ENCODE results near the gene TEAD1. TPM values are rescaled to one million over a fixed set of nuclear protein-coding genes. Genes with fewer than 3 reads are reported as not detected.

TEAD1 gene
- total RNA-seq, 1 donor from 2014 or later: 55.3 TPM

DNA sequence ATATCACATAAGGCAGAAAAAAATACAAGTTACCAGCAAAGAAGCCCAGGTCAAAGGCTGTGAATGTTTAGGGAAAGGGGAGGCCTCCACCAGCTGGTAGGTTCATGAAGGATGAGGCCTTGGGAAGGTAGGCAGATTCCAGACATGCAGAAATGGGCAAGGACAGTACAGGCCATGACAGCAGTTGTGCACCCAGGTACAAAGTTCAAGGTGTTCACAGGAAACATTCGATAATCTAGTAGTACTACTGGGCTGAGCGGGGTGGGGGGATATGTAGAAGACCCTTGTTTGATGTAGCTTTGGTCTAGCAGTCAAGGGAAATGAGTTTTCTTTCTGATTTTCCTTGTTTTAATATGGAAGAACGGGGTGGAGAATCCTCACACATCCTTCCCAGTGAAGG is 182.1 kb downstream of the TEAD1 start:
- no peak overlapping the region for H3K4me3 ChIP-seq (ENCODE audit: low read length in 3 of 3)
- no peaks in the 10 kb centered on the region for H3K27me3 ChIP-seq (ENCODE audit: control insufficient read depth in 3 of 3, insufficient read depth in 3 of 3, low read length in 3 of 3)
- no peaks in the 10 kb centered on the region for H3K36me3 ChIP-seq (ENCODE audit: control insufficient read depth in 3 of 3, insufficient read depth in 3 of 3, low read length in 3 of 3)
- no peaks in the 10 kb centered on the region for H3K9me3 ChIP-seq (ENCODE audit: control insufficient read depth in 3 of 3, low read length in 3 of 3)
- no peak overlapping the region for H3K9ac ChIP-seq (ENCODE audit: low read depth in 1 of 3, low read length in 3 of 3)
- no peak overlapping the region for H3K27ac ChIP-seq (ENCODE audit: low read depth, low read length)
- H3K4me1 ChIP-seq (ENCODE audit: control insufficient read depth in 3 of 3, insufficient read depth in 3 of 3, low read length in 3 of 3): peaks cover 24 to 39% (median 25%) of the 10 kb centered on the region in 3 donors

DNA sequence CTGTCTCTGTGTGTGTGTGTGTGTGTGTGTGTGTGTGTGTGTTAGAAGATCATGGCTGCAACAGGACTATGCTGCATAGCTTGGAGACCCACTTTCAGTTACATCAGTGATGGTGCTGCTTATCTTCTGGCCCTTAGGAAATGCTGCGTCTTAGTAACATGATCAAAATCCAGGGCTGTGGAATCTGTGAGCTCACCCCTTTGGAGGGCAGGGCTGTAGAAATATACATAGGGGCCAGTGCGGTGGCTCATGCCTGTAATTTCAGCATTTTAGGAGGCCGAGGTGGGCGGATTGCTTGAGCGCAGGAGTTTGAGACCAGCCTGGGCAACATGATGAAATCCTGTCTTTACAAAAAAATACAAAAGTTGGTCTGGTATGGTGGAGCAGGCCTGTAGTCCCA is 183.4 kb downstream of the TEAD1 start:
- Histone ChIP-seq H3K9me3 (ENCODE audit: control insufficient read depth in 3 of 3, low read length in 3 of 3) (no peaks in the 10 kb centered on the region), H3K4me1 (ENCODE audit: control insufficient read depth in 3 of 3, insufficient read depth in 3 of 3, low read length in 3 of 3) (peaks cover 25 to 37% (median 27%) of the 10 kb centered on the region in 3 donors), H3K27me3 (ENCODE audit: control insufficient read depth in 3 of 3, insufficient read depth in 3 of 3, low read length in 3 of 3) (no peaks in the 10 kb centered on the region), H3K27ac (ENCODE audit: low read depth, low read length) (no peak overlapping the region), H3K4me3 (ENCODE audit: low read length in 3 of 3) (no peak overlapping the region), H3K36me3 (ENCODE audit: control insufficient read depth in 3 of 3, insufficient read depth in 3 of 3, low read length in 3 of 3) (no peaks in the 10 kb centered on the region), H3K9ac (ENCODE audit: low read depth in 1 of 3, low read length in 3 of 3) (no peak overlapping the region)

DNA sequence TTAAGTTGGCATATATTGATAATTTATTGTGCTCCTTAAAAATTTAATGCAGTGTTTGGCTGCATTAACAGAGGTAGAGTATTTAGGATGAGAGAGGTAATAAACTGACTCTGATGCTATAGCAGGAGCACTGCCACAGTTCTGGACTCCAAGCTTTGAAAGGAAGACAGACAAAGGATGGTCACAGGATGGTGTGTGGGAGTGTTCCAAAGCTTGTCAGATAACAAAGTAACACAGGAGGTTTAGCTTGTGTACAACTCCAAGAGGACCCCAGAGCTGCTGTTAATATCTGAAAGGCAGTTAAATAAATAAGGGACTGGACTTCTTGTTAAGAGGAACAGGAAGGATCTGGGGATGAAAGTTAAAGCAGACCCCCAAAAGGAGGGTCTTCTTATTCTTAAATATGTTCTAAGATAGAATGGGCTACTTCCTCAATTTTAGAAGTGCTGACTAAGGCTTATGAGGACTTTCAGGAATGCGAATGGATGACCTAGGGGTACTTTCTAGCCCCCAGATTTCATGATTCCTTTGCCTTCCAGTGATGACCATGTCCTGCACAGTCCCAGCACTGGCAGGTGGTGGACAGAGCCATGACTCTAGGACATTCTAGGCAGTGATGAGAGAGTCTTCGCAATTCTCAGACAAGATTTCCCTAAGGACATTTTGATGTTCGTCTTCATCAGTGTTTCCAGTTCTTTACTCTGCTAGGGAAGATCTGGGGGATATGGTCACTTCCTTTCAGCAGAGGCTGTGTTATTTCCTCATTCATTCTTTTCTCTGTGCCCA is 185.8 kb downstream of the TEAD1 start:
- no peak overlapping the region for H3K27ac ChIP-seq (ENCODE audit: low read depth, low read length)
- no peak overlapping the region for H3K9ac ChIP-seq (ENCODE audit: low read depth in 1 of 3, low read length in 3 of 3)
- no peak overlapping the region for H3K4me3 ChIP-seq (ENCODE audit: low read length in 3 of 3)
- H3K36me3 ChIP-seq (ENCODE audit: control insufficient read depth in 3 of 3, insufficient read depth in 3 of 3, low read length in 3 of 3): peaks cover 0 to 3% (median 0%) of the 10 kb centered on the region in 3 donors
- no peaks in the 10 kb centered on the region for H3K9me3 ChIP-seq (ENCODE audit: control insufficient read depth in 3 of 3, low read length in 3 of 3)
- H3K27me3 ChIP-seq (ENCODE audit: control insufficient read depth in 3 of 3, insufficient read depth in 3 of 3, low read length in 3 of 3): no peaks in the 10 kb centered on the region
- H3K4me1 ChIP-seq (ENCODE audit: control insufficient read depth in 3 of 3, insufficient read depth in 3 of 3, low read length in 3 of 3): peaks cover 13 to 20% (median 18%) of the 10 kb centered on the region in 3 donors

DNA sequence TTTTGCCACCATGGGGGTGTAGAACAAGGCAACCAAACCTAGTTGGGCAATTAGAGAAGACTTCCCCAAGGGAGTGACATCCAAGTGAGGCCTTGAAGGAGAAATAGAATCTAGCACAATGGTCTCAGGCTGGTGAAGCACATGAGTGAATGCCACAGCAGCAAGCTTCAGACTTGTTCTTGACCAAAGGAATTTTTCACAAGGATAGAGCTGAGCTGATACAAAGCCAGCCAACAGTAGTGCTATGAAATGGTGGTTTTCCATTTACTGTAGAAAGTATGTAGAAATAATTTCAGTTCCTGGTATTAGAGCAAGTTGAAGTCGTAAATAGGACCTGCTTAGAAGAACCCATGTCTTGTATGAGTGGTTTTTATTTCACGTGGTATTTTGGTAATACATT is 186.6 kb downstream of the TEAD1 start:
- Histone ChIP-seq H3K36me3 (ENCODE audit: control insufficient read depth in 3 of 3, insufficient read depth in 3 of 3, low read length in 3 of 3) (peaks cover 0 to 3% (median 0%) of the 10 kb centered on the region in 3 donors), H3K27me3 (ENCODE audit: control insufficient read depth in 3 of 3, insufficient read depth in 3 of 3, low read length in 3 of 3) (no peaks in the 10 kb centered on the region), H3K4me1 (ENCODE audit: control insufficient read depth in 3 of 3, insufficient read depth in 3 of 3, low read length in 3 of 3) (peaks cover 13 to 20% (median 18%) of the 10 kb centered on the region in 3 donors), H3K27ac (ENCODE audit: low read depth, low read length) (no peak overlapping the region), H3K4me3 (ENCODE audit: low read length in 3 of 3) (no peak overlapping the region), H3K9ac (ENCODE audit: low read depth in 1 of 3, low read length in 3 of 3) (no peak overlapping the region), H3K9me3 (ENCODE audit: control insufficient read depth in 3 of 3, low read length in 3 of 3) (no peaks in the 10 kb centered on the region)

DNA sequence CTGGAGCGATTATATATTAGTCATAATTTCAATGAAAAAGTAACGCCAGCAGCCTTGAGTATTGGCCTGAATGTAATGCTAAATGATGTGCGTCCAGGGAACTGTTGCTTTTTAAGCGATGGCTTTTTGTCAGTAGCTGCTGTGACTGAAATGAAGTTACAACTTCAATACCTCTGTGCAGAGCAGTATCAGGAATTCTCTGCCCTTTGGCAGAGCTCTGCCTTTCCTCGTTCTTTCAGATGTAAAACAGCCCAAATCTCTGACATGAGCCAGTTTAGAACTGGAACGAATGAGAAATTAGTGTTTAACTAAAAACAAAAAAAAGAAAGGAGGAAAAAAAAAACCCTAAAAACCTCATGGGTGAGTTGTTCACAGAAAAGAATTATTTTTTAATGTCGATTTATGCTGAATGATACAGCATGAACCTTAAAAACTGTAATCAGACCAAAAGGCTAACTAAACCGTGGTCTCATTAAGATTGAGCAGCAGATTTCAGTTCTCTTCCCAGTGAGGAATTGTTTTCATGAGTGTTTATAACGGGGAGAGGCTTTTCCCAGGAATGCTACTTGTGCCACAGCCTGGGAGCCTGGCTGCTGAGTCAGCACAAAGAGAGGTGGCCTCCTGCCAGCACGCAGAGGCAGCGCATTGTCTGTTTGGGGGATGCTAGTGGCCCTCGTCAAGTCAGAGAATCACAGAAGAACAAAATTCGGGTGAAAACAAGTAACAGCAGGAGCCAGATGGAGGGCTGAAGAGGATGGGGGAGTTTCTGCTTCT is 188.7 kb downstream of the TEAD1 start:
- H3K4me1 ChIP-seq (ENCODE audit: control insufficient read depth in 3 of 3, insufficient read depth in 3 of 3, low read length in 3 of 3): peaks cover 12 to 19% (median 18%) of the 10 kb centered on the region in 3 donors
- H3K9me3 ChIP-seq (ENCODE audit: control insufficient read depth in 3 of 3, low read length in 3 of 3): no peaks in the 10 kb centered on the region
- H3K27me3 ChIP-seq (ENCODE audit: control insufficient read depth in 3 of 3, insufficient read depth in 3 of 3, low read length in 3 of 3): no peaks in the 10 kb centered on the region
- peak overlapping the region in 1 of 3 donors; percentile 9 for H3K9ac ChIP-seq (ENCODE audit: low read depth in 1 of 3, low read length in 3 of 3)
- peaks cover 0 to 3% (median 0%) of the 10 kb centered on the region in 3 donors for H3K36me3 ChIP-seq (ENCODE audit: control insufficient read depth in 3 of 3, insufficient read depth in 3 of 3, low read length in 3 of 3)
- H3K27ac ChIP-seq (ENCODE audit: low read depth, low read length): no peak overlapping the region
- H3K4me3 ChIP-seq (ENCODE audit: low read length in 3 of 3): no peak overlapping the region

DNA sequence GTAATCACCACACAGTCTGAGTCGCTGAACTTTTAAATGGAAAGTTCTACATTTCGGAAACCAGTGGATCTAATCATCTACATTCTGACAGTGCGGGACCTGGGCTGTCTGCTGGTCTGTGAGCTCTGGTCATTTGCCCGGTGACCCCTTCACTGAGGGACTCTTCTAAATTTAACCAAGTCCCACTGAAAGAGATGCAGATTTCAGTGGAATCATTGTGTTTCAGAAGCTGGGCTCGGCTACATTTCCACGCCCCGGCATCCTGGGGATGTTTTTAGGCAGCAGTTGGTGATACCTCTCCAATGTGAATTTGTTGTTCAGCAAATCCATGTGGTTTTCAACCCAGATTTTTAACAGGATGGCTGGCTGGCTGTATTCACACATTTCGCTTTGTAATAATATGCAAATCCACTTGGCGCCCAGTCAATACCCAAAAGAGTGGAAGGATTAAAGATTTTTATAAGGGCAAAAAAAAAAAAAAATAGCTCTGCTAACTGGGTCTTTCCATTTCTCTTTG is 189.4 kb downstream of the TEAD1 start:
- Histone ChIP-seq H3K27ac (ENCODE audit: low read depth, low read length) (no peak overlapping the region), H3K9ac (ENCODE audit: low read depth in 1 of 3, low read length in 3 of 3) (no peak overlapping the region)

DNA sequence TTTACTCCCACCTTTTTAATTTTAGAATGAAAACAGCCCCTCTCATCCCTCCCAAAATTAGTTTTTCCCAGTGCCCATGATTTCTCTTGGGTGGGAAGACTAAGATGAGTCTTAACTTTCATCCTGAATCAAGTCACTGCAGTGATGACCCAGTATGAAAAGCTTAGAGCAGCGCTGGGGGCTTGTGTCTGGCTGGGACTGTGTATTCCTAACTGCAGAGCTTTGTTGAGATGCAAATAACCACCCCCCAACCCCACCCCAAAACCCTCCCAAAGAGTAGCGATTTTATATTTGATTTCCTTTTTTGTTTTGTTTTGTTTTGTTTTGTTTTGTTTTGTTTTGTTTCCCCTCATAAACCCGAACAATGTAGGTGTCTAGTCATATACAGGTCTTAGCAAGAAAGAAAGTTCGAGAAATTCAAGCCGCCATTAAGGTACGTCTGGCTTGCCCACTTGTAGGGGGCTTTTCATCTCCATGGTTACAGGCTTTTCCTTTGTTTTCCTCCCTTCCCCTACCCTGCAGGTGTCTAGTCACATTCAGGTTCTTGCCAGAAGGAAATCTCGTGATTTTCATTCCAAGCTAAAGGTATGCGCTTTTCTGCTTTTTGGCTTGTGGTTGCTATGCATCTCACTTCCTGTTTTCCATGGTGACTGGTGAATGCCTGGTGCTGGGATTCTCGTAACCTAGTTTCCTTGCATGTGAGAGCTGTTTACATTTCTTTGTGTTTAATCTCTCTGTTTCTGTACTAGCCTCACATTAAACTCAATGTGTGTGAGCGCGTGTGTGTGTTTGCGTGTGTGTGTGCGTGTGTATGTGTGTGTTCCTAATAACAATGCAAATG is 190.3 kb downstream of the TEAD1 start:
- no peaks in the 10 kb centered on the region for H3K27me3 ChIP-seq (ENCODE audit: control insufficient read depth in 3 of 3, insufficient read depth in 3 of 3, low read length in 3 of 3)
- no peaks in the 10 kb centered on the region for H3K9me3 ChIP-seq (ENCODE audit: control insufficient read depth in 3 of 3, low read length in 3 of 3)
- no peak overlapping the region for H3K4me3 ChIP-seq (ENCODE audit: low read length in 3 of 3)
- no peak overlapping the region for H3K27ac ChIP-seq (ENCODE audit: low read depth, low read length)
- peaks cover 12 to 21% (median 21%) of the 10 kb centered on the region in 3 donors for H3K4me1 ChIP-seq (ENCODE audit: control insufficient read depth in 3 of 3, insufficient read depth in 3 of 3, low read length in 3 of 3)
- H3K9ac ChIP-seq (ENCODE audit: low read depth in 1 of 3, low read length in 3 of 3): no peak overlapping the region
- peaks cover 0 to 3% (median 0%) of the 10 kb centered on the region in 3 donors for H3K36me3 ChIP-seq (ENCODE audit: control insufficient read depth in 3 of 3, insufficient read depth in 3 of 3, low read length in 3 of 3)

More for the DNA sequence above, 189.4 kb downstream of the TEAD1 start:
- Histone ChIP-seq H3K4me1 (ENCODE audit: control insufficient read depth in 3 of 3, insufficient read depth in 3 of 3, low read length in 3 of 3) (peaks cover 12 to 21% (median 21%) of the 10 kb centered on the region in 3 donors), H3K36me3 (ENCODE audit: control insufficient read depth in 3 of 3, insufficient read depth in 3 of 3, low read length in 3 of 3) (peaks cover 0 to 3% (median 0%) of the 10 kb centered on the region in 3 donors), H3K9me3 (ENCODE audit: control insufficient read depth in 3 of 3, low read length in 3 of 3) (no peaks in the 10 kb centered on the region), H3K27me3 (ENCODE audit: control insufficient read depth in 3 of 3, insufficient read depth in 3 of 3, low read length in 3 of 3) (no peaks in the 10 kb centered on the region), H3K4me3 (ENCODE audit: low read length in 3 of 3) (no peak overlapping the region)

DNA sequence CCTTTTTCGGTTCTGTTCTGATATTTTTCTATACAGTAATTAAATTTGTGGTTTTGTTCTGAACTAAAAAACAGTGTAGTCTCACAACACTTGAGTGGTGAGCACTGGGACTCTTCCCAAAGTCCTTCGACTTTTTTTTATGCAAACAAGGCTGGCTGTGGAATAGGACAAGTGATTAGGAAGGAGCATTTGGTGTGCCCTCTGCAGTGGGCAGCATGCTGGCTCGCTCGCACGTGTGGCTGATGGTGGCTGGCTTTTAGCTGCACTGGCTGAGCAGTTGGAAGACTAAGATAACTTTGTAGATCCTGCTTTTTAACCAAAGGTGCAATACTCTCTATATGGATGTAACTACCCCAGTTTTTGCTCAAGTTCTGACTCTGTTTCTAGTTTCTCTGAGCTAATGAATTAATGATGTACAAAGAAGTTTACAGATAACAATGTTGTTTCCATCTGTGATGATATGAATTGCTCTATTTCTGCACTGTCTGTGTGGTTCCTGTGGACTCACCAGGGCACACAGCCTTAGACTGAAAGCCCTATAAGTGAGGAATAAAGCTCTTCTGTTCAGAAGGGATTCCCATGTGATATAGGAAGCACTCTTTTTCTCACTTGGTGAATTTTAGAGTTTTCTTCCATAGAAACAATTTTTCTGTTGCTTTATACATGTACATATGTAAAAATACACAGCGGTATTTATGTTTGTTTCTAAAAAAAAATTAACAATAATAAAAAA is 191.8 kb downstream of the TEAD1 start:
- H3K4me1 ChIP-seq (ENCODE audit: control insufficient read depth in 3 of 3, insufficient read depth in 3 of 3, low read length in 3 of 3): peaks cover 14 to 15% (median 14%) of the 10 kb centered on the region in 3 donors
- no peak overlapping the region for H3K27ac ChIP-seq (ENCODE audit: low read depth, low read length)

DNA sequence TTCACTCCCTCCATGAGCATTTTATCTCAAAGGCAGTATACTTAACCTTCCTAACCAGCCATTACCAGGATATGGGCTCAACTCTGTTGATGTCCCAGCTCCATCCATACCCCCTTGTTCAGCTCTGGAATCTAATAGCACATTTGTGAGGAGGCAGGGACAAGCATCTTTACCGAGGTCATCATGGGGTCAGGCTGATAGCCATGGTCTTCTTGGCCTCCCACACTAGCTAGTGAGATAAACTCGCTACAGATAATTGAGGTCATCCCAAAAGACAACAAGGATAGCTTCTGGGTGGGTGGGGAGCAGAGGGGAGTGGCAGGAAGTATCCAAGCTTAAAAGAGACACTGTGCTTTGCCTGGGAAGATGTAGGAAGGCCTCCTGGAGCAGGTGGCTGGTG is 193.3 kb downstream of the TEAD1 start:
- Histone ChIP-seq H3K9me3 (ENCODE audit: control insufficient read depth in 3 of 3, low read length in 3 of 3) (no peaks in the 10 kb centered on the region), H3K4me1 (ENCODE audit: control insufficient read depth in 3 of 3, insufficient read depth in 3 of 3, low read length in 3 of 3) (peaks cover 10 to 13% (median 11%) of the 10 kb centered on the region in 3 donors), H3K27ac (ENCODE audit: low read depth, low read length) (no peak overlapping the region), H3K4me3 (ENCODE audit: low read length in 3 of 3) (no peak overlapping the region), H3K27me3 (ENCODE audit: control insufficient read depth in 3 of 3, insufficient read depth in 3 of 3, low read length in 3 of 3) (no peaks in the 10 kb centered on the region), H3K36me3 (ENCODE audit: control insufficient read depth in 3 of 3, insufficient read depth in 3 of 3, low read length in 3 of 3) (peaks cover 0 to 3% (median 0%) of the 10 kb centered on the region in 3 donors), H3K9ac (ENCODE audit: low read depth in 1 of 3, low read length in 3 of 3) (no peak overlapping the region)

More for the DNA sequence above, 191.8 kb downstream of the TEAD1 start:
- H3K9ac ChIP-seq (ENCODE audit: low read depth in 1 of 3, low read length in 3 of 3): no peak overlapping the region
- H3K4me3 ChIP-seq (ENCODE audit: low read length in 3 of 3): no peak overlapping the region
- peaks cover 0 to 3% (median 0%) of the 10 kb centered on the region in 3 donors for H3K36me3 ChIP-seq (ENCODE audit: control insufficient read depth in 3 of 3, insufficient read depth in 3 of 3, low read length in 3 of 3)
- H3K27me3 ChIP-seq (ENCODE audit: control insufficient read depth in 3 of 3, insufficient read depth in 3 of 3, low read length in 3 of 3): no peaks in the 10 kb centered on the region
- no peaks in the 10 kb centered on the region for H3K9me3 ChIP-seq (ENCODE audit: control insufficient read depth in 3 of 3, low read length in 3 of 3)
